ENCODE measurements around the gene ACVR1. TPM values are rescaled to one million over a fixed set of nuclear protein-coding genes. Genes with fewer than 3 reads are reported as not detected.
A peak's percentile ranks its signal among the peaks of the same experiment; 100 is the strongest.

The ACVR1 gene
- total and polyA plus RNA-seq, 9 of the 15 experiments (the other 6 are each of a cell fraction or from before 2014, with no cell fraction given) = 3.8 to 14.3 (median 6.9) TPM

GRCh38 chr2:157853211-157853610 is 22.9 kb downstream of the ACVR1 start (continued):
- no peak for TF ChIP-seq FOXM1 (IDR thresholded peaks at IDR 0.05; ENCODE audit: low read depth)
- TF ChIP-seq FOXM1 (CRISPR knock-in tag; IDR thresholded peaks at IDR 0.05; ENCODE audit: low read depth) = no peak
- peak; percentile 61 for TF ChIP-seq TCF3 (CRISPR knock-in tag; IDR thresholded peaks at IDR 0.05)
- no peak for TF ChIP-seq EWSR1 (IDR thresholded peaks at IDR 0.05; ENCODE audit: borderline replicate concordance, low read depth, partially characterized antibody)
- TF ChIP-seq PML (IDR thresholded peaks at IDR 0.05; ENCODE audit: low read length) = peak; percentile 39; the same call in 1 of the 2 replicates
- TF ChIP-seq MTF1 (CRISPR knock-in tag; IDR thresholded peaks at IDR 0.05; ENCODE audit: borderline replicate concordance) = no peak
- TF ChIP-seq CBFA2T2 (conservative IDR thresholded peaks at IDR 0.05) = peak; percentile 43
- 0 out of 2 replicates have a peak, but pooled peaks have one; percentile 37 for TF ChIP-seq DPF2 (IDR thresholded peaks at IDR 0.05)

GRCh38 chr2:157849591-157849990 is 26.5 kb downstream of the ACVR1 start:
- Histone ChIP-seq H3K4me2 (ENCODE audit: insufficient read depth, low read length) (no peak overlapping the region), H3K4me1 (replicated peaks in 1 of 2; ENCODE audit: control insufficient read depth in 2 of 2, insufficient read depth in 2 of 2, low read length in 2 of 2) (peaks cover 0 to 8% of the 10 kb centered on the region in 2 experiments; a peak in 2 of 5 replicates), H3K27ac (ENCODE audit: extremely low read depth, low read depth, low read length) (no peak overlapping the region), H3K9ac (ENCODE audit: insufficient read depth in 1 of 2, low read depth in 2 of 2, low read length in 2 of 2) (no peak overlapping the region), H4K20me1 (replicated peaks; ENCODE audit: control insufficient read depth, insufficient read depth, low read length) (no peaks in the 10 kb centered on the region), H3K36me3 (ENCODE audit: control insufficient read depth, insufficient read depth, low read length) (no peaks in the 10 kb centered on the region), H3K9me3 (replicated peaks; ENCODE audit: control insufficient read depth, insufficient read depth, low read depth, low read length) (no peaks in the 10 kb centered on the region), H3K27me3 (ENCODE audit: control insufficient read depth in 2 of 2, insufficient read depth in 2 of 2, low read length in 2 of 2) (no peaks in the 10 kb centered on the region), H3K9me1 (ENCODE audit: control insufficient read depth, insufficient read depth, low read length) (no peaks in the 10 kb centered on the region), H2AFZ (ENCODE audit: low read depth, low read length) (no peak overlapping the region), H3K4me3 (no peak overlapping the region), H3K79me2 (ENCODE audit: control insufficient read depth, insufficient read depth, low read length) (no peaks in the 10 kb centered on the region)
- WGBS (ENCODE audit: insufficient coverage, low coverage, missing lambda C conversion rate) = 69% methylated on average over 2 of the region's 2 CpGs
- in situ Hi-C loops (cut with MboI) = no loop called here
- intact Hi-C loops (cut with micrococcal nuclease) = no loop called here
- no TSS peak for BruUV-seq (replicated peaks)
- no peak for DNase-seq (ENCODE audit: extremely low read depth in 1 of 4, low spot score in 3 of 4)
- ChIA-PET POLR2A (interaction anchor here (0.8 to 1.1 kb wide), 2 partner anchors 25 to 1464 kb away, joined by 3 read pairs; no protein-coding TSS in a partner anchor), CTCF (ENCODE audit: low intra/inter-chr PET ratio) (no interaction called here)
- no peak for ATAC-seq
- FAIRE-seq = no peak
- TF ChIP-seq DIDO1 (tag; IDR thresholded peaks at IDR 0.05; ENCODE audit: low read depth) = no peak
- TF ChIP-seq CBFA2T3 (IDR thresholded peaks at IDR 0.05) = no peak
- no peak for TF ChIP-seq HNRNPH1 (optimal IDR thresholded peaks at IDR 0.05; ENCODE audit: low read depth, low read length)
- TF ChIP-seq RHOXF2B (CRISPR knock-in tag; conservative IDR thresholded peaks at IDR 0.05) = no peak
- no peak for TF ChIP-seq EP400 (IDR thresholded peaks at IDR 0.05)
- no peak for TF ChIP-seq RCOR1 (IDR thresholded peaks at IDR 0.05; ENCODE audit: borderline replicate concordance in 1 of 2, low read depth in 2 of 2, low read length in 2 of 2)
- TF ChIP-seq PTTG1 (tag; IDR thresholded peaks at IDR 0.05; ENCODE audit: low read depth) = no peak
- no peak for TF ChIP-seq ELF2 (CRISPR knock-in tag; IDR thresholded peaks at IDR 0.05)
- no peak for TF ChIP-seq NR4A1 (CRISPR knock-in tag; IDR thresholded peaks at IDR 0.05)
- no peak for TF ChIP-seq NR4A1 (tag; IDR thresholded peaks at IDR 0.05)
- no peak for TF ChIP-seq POLR2G (IDR thresholded peaks at IDR 0.05; ENCODE audit: low read depth, low read length)
- no peak for TF ChIP-seq ZNF212 (CRISPR knock-in tag; IDR thresholded peaks at IDR 0.05)
- no peak for TF ChIP-seq SFPQ (IDR thresholded peaks at IDR 0.05; ENCODE audit: low read depth, low read length)
- no peak for TF ChIP-seq ZNF124 (CRISPR knock-in tag; IDR thresholded peaks at IDR 0.05)
- no peak for TF ChIP-seq CHD4 (IDR thresholded peaks at IDR 0.05; ENCODE audit: insufficient read depth, insufficient replicate concordance, low read depth, low read length, poor library complexity, severe bottlenecking)

Data from K562 (cell line).